Nephron progenitor cell (in vitro differentiated cells): ENCODE measurements around the gene BSN.

ENCODE experiments used
- DNase-seq: peaks from one replicate; pipeline ENCODE4 v3.0.0; 2021
- H3K27ac Mint-ChIP-seq: 2 replicates; pipeline ENCODE4 v1.8.0; 2021; ENCODE audit warnings: mild to moderate bottlenecking, moderate library complexity, mixed read lengths
- H3K27me3 Mint-ChIP-seq: 2 replicates; pipeline ENCODE4 v1.8.0; 2021; ENCODE audit warnings: mild to moderate bottlenecking, low read depth, mixed read lengths; ENCODE audit not compliant: poor library complexity
- H3K36me3 Mint-ChIP-seq: 2 replicates; pipeline ENCODE4 v1.8.0; 2021; ENCODE audit warnings: low read depth, mixed read lengths
- H3K4me1 Mint-ChIP-seq: 2 replicates; pipeline ENCODE4 v1.8.0; 2021; ENCODE audit warnings: mixed read lengths
- H3K4me3 Mint-ChIP-seq: 2 replicates; pipeline ENCODE4 v1.8.0; 2021; ENCODE audit warnings: mild to moderate bottlenecking, moderate library complexity, mixed read lengths
- H3K9me3 Mint-ChIP-seq: 2 replicates; pipeline ENCODE4 v1.8.0; 2021; ENCODE audit warnings: mild to moderate bottlenecking, moderate library complexity, mixed read lengths
- TF ChIP-seq, protein P1 (sequence below): fragments of 200-600 bp; sonication (generic); IDR thresholded peaks from 2 replicates; pipeline ENCODE4 v1.5.0; 2021; ENCODE audit warnings: antibody characterized with exemption

BSN gene

GRCh38 chr3:49553692-49554632, at the start of gene BSN:
Gene BSN (plus strand): TSS chr3:49554477. CDS start chr3:49554603, 126 bp downstream.
- peak; percentile 95 for DNase-seq
- Mint-ChIP-seq H3K4me1 (peaks cover 31% of the 10 kb centered on the region), H3K9me3 (no peaks in the 10 kb centered on the region), H3K4me3 (peak within 1 kb of the TSS; percentile 97), H3K36me3 (no peaks in the 10 kb centered on the region), H3K27me3 (peaks cover 69% of the 10 kb centered on the region), H3K27ac (peak within 1 kb of the TSS; percentile 98)
- TF ChIP-seq, protein P1, sequence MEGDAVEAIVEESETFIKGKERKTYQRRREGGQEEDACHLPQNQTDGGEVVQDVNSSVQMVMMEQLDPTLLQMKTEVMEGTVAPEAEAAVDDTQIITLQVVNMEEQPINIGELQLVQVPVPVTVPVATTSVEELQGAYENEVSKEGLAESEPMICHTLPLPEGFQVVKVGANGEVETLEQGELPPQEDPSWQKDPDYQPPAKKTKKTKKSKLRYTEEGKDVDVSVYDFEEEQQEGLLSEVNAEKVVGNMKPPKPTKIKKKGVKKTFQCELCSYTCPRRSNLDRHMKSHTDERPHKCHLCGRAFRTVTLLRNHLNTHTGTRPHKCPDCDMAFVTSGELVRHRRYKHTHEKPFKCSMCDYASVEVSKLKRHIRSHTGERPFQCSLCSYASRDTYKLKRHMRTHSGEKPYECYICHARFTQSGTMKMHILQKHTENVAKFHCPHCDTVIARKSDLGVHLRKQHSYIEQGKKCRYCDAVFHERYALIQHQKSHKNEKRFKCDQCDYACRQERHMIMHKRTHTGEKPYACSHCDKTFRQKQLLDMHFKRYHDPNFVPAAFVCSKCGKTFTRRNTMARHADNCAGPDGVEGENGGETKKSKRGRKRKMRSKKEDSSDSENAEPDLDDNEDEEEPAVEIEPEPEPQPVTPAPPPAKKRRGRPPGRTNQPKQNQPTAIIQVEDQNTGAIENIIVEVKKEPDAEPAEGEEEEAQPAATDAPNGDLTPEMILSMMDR = no peak

GRCh38 chr3:49506906-49507305, 47.4 kb upstream of the BSN start:
- Mint-ChIP-seq H3K9me3 (no peaks in the 10 kb centered on the region), H3K4me3 (no peak overlapping the region), H3K27ac (no peak overlapping the region), H3K27me3 (no peaks in the 10 kb centered on the region), H3K4me1 (no peaks in the 10 kb centered on the region), H3K36me3 (peaks cover 19% of the 10 kb centered on the region)
- TF ChIP-seq, protein P1 = no peak
- no peak for DNase-seq

DNA sequence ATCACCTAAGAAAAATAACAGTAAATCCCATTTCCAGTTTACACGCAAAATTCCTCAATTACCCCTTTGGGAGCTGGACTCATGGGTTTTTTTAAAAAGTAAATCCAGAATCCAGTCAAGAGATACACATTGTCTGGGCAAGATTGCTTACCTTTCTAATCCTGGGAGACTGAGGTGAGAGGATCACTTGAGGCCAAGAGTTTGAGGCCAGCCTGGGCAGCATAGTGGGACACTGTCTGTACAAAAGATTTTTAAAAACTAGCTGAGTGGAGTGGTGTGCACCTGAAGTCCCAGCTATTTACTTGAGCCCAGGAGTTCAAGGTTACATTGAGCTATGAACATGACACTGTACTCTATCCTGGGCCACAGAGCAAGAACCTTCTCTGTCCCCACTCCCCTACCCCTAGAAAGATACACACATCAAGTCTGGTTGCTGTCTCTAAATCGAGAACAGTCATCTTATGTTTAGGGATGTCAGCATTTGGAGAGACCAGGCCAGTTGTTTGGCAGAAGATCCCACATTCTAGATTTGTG, 45.2 kb upstream of the BSN start:
- no peak overlapping the region for H3K4me3 Mint-ChIP-seq
- H3K27me3 Mint-ChIP-seq = no peaks in the 10 kb centered on the region
- TF ChIP-seq, protein P1 = no peak
- peaks cover 29% of the 10 kb centered on the region for H3K36me3 Mint-ChIP-seq
- no peaks in the 10 kb centered on the region for H3K4me1 Mint-ChIP-seq
- no peak overlapping the region for H3K27ac Mint-ChIP-seq
- H3K9me3 Mint-ChIP-seq = no peaks in the 10 kb centered on the region
- DNase-seq = no peak

DNA sequence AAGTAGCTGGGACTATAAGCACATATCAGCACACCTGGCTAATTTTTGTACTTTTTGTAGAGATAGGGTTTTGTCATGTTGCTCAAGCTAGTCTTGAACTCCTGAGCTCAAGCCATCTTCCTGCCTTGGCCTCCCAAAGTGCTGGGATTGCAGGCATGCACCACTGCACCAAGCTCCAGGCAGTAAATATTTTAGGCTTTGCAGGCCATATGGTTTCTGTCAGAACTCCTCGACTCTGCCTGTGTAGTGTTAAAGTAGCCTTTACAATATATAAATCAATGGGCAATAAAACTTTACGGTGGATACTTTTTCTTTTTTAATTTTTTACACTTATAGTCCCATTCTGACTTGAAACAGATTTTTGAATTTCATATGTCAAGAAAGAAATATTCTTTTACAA, 42.6 kb upstream of the BSN start:
- no peaks in the 10 kb centered on the region for H3K9me3 Mint-ChIP-seq
- DNase-seq = no peak
- H3K27me3 Mint-ChIP-seq = no peaks in the 10 kb centered on the region
- H3K4me3 Mint-ChIP-seq = no peak overlapping the region
- no peak overlapping the region for H3K27ac Mint-ChIP-seq
- H3K36me3 Mint-ChIP-seq = peaks cover 41% of the 10 kb centered on the region
- no peaks in the 10 kb centered on the region for H3K4me1 Mint-ChIP-seq
- TF ChIP-seq, protein P1 = no peak

DNA sequence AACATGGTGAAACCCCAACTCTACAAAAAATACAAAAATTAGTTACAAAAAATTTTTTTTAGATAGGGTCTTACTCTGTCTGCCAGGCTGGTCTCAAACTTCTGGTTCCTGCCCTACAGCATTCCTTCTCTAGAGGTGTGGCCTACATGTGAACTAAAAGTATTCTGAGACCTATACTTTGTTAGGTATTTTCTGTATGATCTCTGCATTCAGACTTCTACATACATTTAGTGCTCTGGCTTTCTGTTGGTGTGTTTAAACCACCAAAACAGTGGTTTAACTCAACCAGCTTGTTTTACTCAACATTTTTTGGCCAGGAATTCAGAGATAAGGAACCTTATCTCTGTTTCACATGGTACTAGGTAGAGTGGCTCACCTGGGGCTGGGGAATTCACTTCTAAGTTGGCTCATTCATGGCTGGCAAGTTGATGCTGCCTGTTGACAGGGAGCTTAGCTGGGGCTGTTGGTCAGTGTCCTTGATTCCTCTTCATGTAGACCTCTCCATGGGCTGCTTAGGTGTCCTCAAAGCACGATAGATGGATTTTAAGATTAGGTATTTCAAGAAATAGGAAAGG, 41.4 kb upstream of the BSN start:
- no peaks in the 10 kb centered on the region for H3K9me3 Mint-ChIP-seq
- no peaks in the 10 kb centered on the region for H3K4me1 Mint-ChIP-seq
- no peak overlapping the region for H3K4me3 Mint-ChIP-seq
- no peak for DNase-seq
- H3K36me3 Mint-ChIP-seq = peaks cover 48% of the 10 kb centered on the region
- no peaks in the 10 kb centered on the region for H3K27me3 Mint-ChIP-seq
- H3K27ac Mint-ChIP-seq = no peak overlapping the region
- TF ChIP-seq, protein P1 = no peak
